H1 (cell line): Measurements from ENCODE around the gene NHEJ1. TPM values are rescaled to one million over a fixed set of nuclear protein-coding genes. Genes with fewer than 3 reads are reported as not detected.

Source experiments
- CTCF ChIA-PET: fragments of 300-600 bp; sonication (Branson Sonifier 250); formaldehyde crosslinking; loops from one replicate; lab custom pipeline; 2021; ENCODE audit not compliant: partially characterized antibody; lab: Charles Lee
- POLR2A ChIA-PET: fragments of 300-600 bp; sonication (Branson Sonifier 250); formaldehyde crosslinking; loops from one replicate; lab custom pipeline; 2021; ENCODE audit warnings: inconsistent platforms; ENCODE audit not compliant: partially characterized antibody; lab: Charles Lee
- DNase-seq, 2 experiments: peaks; one replicate each; pipeline versions ENCODE4 v3.0.0 to v3.0.0-alpha.2; 2010 to 2022; ENCODE audit warnings: low spot score in 2 of 2, low read depth in 1 of 2, mixed read lengths in 1 of 2
- FAIRE-seq: peaks from 2 replicates; lab custom pipeline; 2011; peaks lifted over from hg19 to GRCh38; lab: Jason Lieb, UNC
- H2AFZ ChIP-seq: 2 replicates; pipeline ENCODE4 v1.8.1; 2012; ENCODE audit warnings: low read length, inconsistent platforms
- H2AK5ac ChIP-seq: 2 replicates; pipeline ENCODE4 v1.6.1; 2013; ENCODE audit warnings: low read depth, low read length
- H2BK120ac ChIP-seq: replicated peaks from 2 replicates; pipeline ENCODE3; 2013; ENCODE audit warnings: low read depth, low read length, inconsistent platforms
- H2BK12ac ChIP-seq: 2 replicates; pipeline ENCODE4 v1.6.1; 2013; ENCODE audit warnings: low read depth, low read length
- H2BK15ac ChIP-seq: 2 replicates; pipeline ENCODE4 v1.6.1; 2013; ENCODE audit warnings: low read length
- H2BK20ac ChIP-seq: 2 replicates; pipeline ENCODE4 v1.6.1; 2013; ENCODE audit warnings: low read length
- H2BK5ac ChIP-seq: 2 replicates; pipeline ENCODE4 v1.6.1; 2013; ENCODE audit warnings: low read depth, low read length
- H3K14ac ChIP-seq: 2 replicates; pipeline ENCODE4 v1.6.1; 2013; ENCODE audit warnings: inconsistent platforms; ENCODE audit not compliant: insufficient read length
- H3K18ac ChIP-seq: 2 replicates; pipeline ENCODE4 v1.6.1; 2013; ENCODE audit warnings: low read length; ENCODE audit errors: extremely low read depth
- H3K23ac ChIP-seq: 2 replicates; pipeline ENCODE4 v1.6.1; 2013; ENCODE audit warnings: inconsistent platforms; ENCODE audit not compliant: insufficient read length
- H3K23me2 ChIP-seq: 2 replicates; pipeline ENCODE4 v1.6.1; 2013; ENCODE audit warnings: low read depth, low read length
- H3K27ac ChIP-seq: 2 replicates; pipeline ENCODE4 v1.6.1; 2011; ENCODE audit warnings: low read depth, low read length, inconsistent platforms
- H3K27me3 ChIP-seq, 4 experiments: replicated peaks in 1 of 4; 1 replicate in 1 of 4; 2 replicates in 3 of 4; pipeline versions ENCODE4 v1.6.1 to v1.8.1; 2011 to 2013; ENCODE audit warnings: low read length in 3 of 4, mild to moderate bottlenecking in 3 of 4, inconsistent platforms in 2 of 4, mixed read lengths in 2 of 4, moderate library complexity in 1 of 4; ENCODE audit not compliant: control insufficient read depth in 3 of 4, insufficient read depth in 3 of 4; ENCODE audit errors: extremely low read depth in 1 of 4
- H3K36me3 ChIP-seq, 4 experiments: 2 replicates each; pipeline versions ENCODE4 v1.6.1 to v1.8.1; 2011 to 2013; ENCODE audit warnings: mild to moderate bottlenecking in 4 of 4, low read length in 3 of 4, moderate library complexity in 2 of 4, control low read depth in 1 of 4, inconsistent platforms in 1 of 4; ENCODE audit not compliant: insufficient read depth in 4 of 4, control insufficient read depth in 2 of 4
- H3K4ac ChIP-seq: replicated peaks from 2 replicates; pipeline ENCODE3; 2013; ENCODE audit warnings: low read length, low read depth, mixed read lengths, inconsistent platforms; ENCODE audit not compliant: insufficient read length
- H3K4me1 ChIP-seq, 4 experiments: replicated peaks in 1 of 4; 1 replicate in 1 of 4; 2 replicates in 3 of 4; pipeline versions ENCODE4 v1.6.1 to v1.8.1; 2011 to 2013; ENCODE audit warnings: low read length in 3 of 4, inconsistent platforms in 2 of 4, mixed read lengths in 1 of 4; ENCODE audit not compliant: insufficient read depth in 4 of 4, control insufficient read depth in 3 of 4
- H3K4me2 ChIP-seq, 2 experiments: 2 replicates each; pipeline versions ENCODE4 v1.6.1 to v1.8.1; 2011 to 2013; ENCODE audit warnings: low read depth in 2 of 2, low read length in 2 of 2, control low read depth in 1 of 2, inconsistent platforms in 1 of 2, mild to moderate bottlenecking in 1 of 2; ENCODE audit not compliant: insufficient read depth in 1 of 2
- H3K4me3 ChIP-seq, 4 experiments: fragments of 200-600, 300-600 bp in 1 of 4; sonication (generic), shearing (Covaris generic), sonication (Bioruptor Twin) in 1 of 4; 2 replicates each; pipeline versions ENCODE4 v1.5.1 to v1.8.1; 2011 to 2016; ENCODE audit warnings: low read length in 4 of 4, low read depth in 3 of 4, control low read depth in 2 of 4, inconsistent platforms in 2 of 4, mild to moderate bottlenecking in 2 of 4, mixed read lengths in 1 of 4, moderate library complexity in 1 of 4; ENCODE audit not compliant: insufficient read depth in 2 of 4; ENCODE audit errors: extremely low read depth in 1 of 4
- H3K56ac ChIP-seq: replicated peaks from 2 replicates; pipeline ENCODE3; 2013; ENCODE audit warnings: low read depth, mild to moderate bottlenecking, mixed read lengths, low read length, inconsistent platforms; ENCODE audit not compliant: insufficient read length
- H3K79me1 ChIP-seq: 2 replicates; pipeline ENCODE4 v1.6.1; 2013; ENCODE audit warnings: low read depth, low read length, control low read depth
- H3K79me2 ChIP-seq, 2 experiments: 2 replicates each; pipeline versions ENCODE4 v1.6.1 to v1.8.1; 2012 to 2013; ENCODE audit warnings: low read length in 2 of 2, mild to moderate bottlenecking in 2 of 2, inconsistent platforms in 1 of 2; ENCODE audit not compliant: insufficient read depth in 2 of 2, control insufficient read depth in 1 of 2
- H3K9ac ChIP-seq, 4 experiments: replicated peaks in 1 of 4; 1 replicate in 1 of 4; 2 replicates in 3 of 4; pipeline versions ENCODE4 v1.6.1 to v1.8.1; 2011 to 2013; ENCODE audit warnings: low read depth in 3 of 4, low read length in 3 of 4, control low read depth in 2 of 4, mild to moderate bottlenecking in 2 of 4, moderate library complexity in 2 of 4, inconsistent platforms in 1 of 4; ENCODE audit errors: extremely low read depth in 1 of 4
- H3K9me3 ChIP-seq, 2 experiments: 2 replicates each; pipeline versions ENCODE4 v1.6.1 to v1.8.1; 2012 to 2013; ENCODE audit warnings: mild to moderate bottlenecking in 2 of 2, moderate library complexity in 2 of 2, control low read depth in 1 of 2, inconsistent platforms in 1 of 2, low read depth in 1 of 2, low read length in 1 of 2, mixed read lengths in 1 of 2; ENCODE audit not compliant: insufficient read depth in 2 of 2
- H4K20me1 ChIP-seq, 2 experiments: replicated peaks in 1 of 2; 2 replicates each; pipeline versions ENCODE3 to v1.8.1; 2011 to 2013; ENCODE audit warnings: inconsistent platforms in 2 of 2, low read length in 2 of 2, mild to moderate bottlenecking in 1 of 2; ENCODE audit not compliant: insufficient read depth in 2 of 2, control insufficient read depth in 1 of 2
- H4K5ac ChIP-seq: 2 replicates; pipeline ENCODE4 v1.6.1; 2013; ENCODE audit warnings: low read length, low read depth, mixed read lengths, inconsistent platforms; ENCODE audit not compliant: insufficient read length
- H4K8ac ChIP-seq: 2 replicates; pipeline ENCODE4 v1.8.0; 2013; ENCODE audit warnings: mild to moderate bottlenecking, moderate library complexity, low read length, inconsistent platforms; ENCODE audit not compliant: insufficient read depth; ENCODE audit errors: extremely low read depth
- H4K91ac ChIP-seq: replicated peaks from 2 replicates; pipeline ENCODE3; 2013; ENCODE audit warnings: low read length, mixed read lengths, inconsistent platforms; ENCODE audit not compliant: insufficient read length
- BCL11A ChIP-seq, 2 experiments: IDR thresholded peaks; one replicate each; pipeline ENCODE4 v1.6.1; 2011; ENCODE audit warnings: low read depth in 2 of 2, low read length in 2 of 2, mild to moderate bottlenecking in 2 of 2
- CBX5 ChIP-seq: fragments of 300-800, 300-1000 bp; sonication (generic); IDR thresholded peaks from 2 replicates; pipeline ENCODE4 v1.7.1; 2016; ENCODE audit warnings: antibody characterized with exemption, low read length, low read depth
- CEBPB ChIP-seq: IDR thresholded peaks from 2 replicates; pipeline ENCODE4 v1.6.1; 2012; ENCODE audit warnings: low read depth, low read length
- E2F6 ChIP-seq: IDR thresholded peaks from 2 replicates; pipeline ENCODE4 v1.6.1; 2012; ENCODE audit warnings: inconsistent platforms
- EP300 ChIP-seq, 2 experiments: IDR thresholded peaks; 1 replicate in 1 of 2; 2 replicates in 1 of 2; pipeline ENCODE4 v1.6.1; 2011 to 2012; ENCODE audit warnings: low read depth in 2 of 2, low read length in 2 of 2, mild to moderate bottlenecking in 2 of 2, borderline replicate concordance in 1 of 2, inconsistent platforms in 1 of 2, moderate library complexity in 1 of 2
- GTF2F1 ChIP-seq: IDR thresholded peaks from 2 replicates; pipeline ENCODE4 v1.6.1; 2012; ENCODE audit warnings: low read depth, low read length, improper control_type of control experiment, borderline replicate concordance
- HDAC6 ChIP-seq: IDR thresholded peaks from one replicate; pipeline ENCODE4 v1.7.1; 2012; ENCODE audit warnings: low read depth, mild to moderate bottlenecking, inconsistent platforms, low read length, moderate library complexity
- JUN ChIP-seq: IDR thresholded peaks from 2 replicates; pipeline ENCODE4 v1.6.1; 2011; ENCODE audit warnings: low read depth, mild to moderate bottlenecking, improper control_type of control experiment, low read length
- JUND ChIP-seq: IDR thresholded peaks from 2 replicates; pipeline ENCODE4 v1.6.1; 2011; ENCODE audit warnings: mild to moderate bottlenecking, improper control_type of control experiment, low read length
- POLR2A ChIP-seq, 2 experiments: IDR thresholded peaks; 1 replicate in 1 of 2; 2 replicates in 1 of 2; pipeline ENCODE4 v1.6.1; 2011; ENCODE audit warnings: low read depth in 2 of 2, low read length in 2 of 2, mild to moderate bottlenecking in 2 of 2; ENCODE audit errors: control extremely low read depth in 1 of 2
- RBBP5 ChIP-seq: IDR thresholded peaks from 2 replicates; pipeline ENCODE4 v1.7.1; 2012; ENCODE audit warnings: low read depth, mild to moderate bottlenecking, inconsistent platforms, low read length, moderate library complexity, borderline replicate concordance
- SUZ12 ChIP-seq: fragments of 200-600 bp; sonication (generic); IDR thresholded peaks from 2 replicates; pipeline ENCODE4 v1.6.1; 2012; ENCODE audit warnings: mild to moderate bottlenecking, inconsistent platforms, low read length, moderate library complexity, mixed read lengths
- TAF1 ChIP-seq: IDR thresholded peaks from 2 replicates; pipeline ENCODE4 v1.6.1; 2011; ENCODE audit warnings: mild to moderate bottlenecking, low read depth, low read length
- TBP ChIP-seq: IDR thresholded peaks from 2 replicates; pipeline ENCODE4 v1.6.1; 2011; ENCODE audit warnings: low read depth, low read length, improper control_type of control experiment
- WGBS, 2 experiments: shearing (Covaris generic) in 1 of 2; methylation state at CpG; one replicate each; pipeline versions ENCODE4 v1.1.6 to v1.1.7; 2013 to 2015; ENCODE audit warnings: low lambda C conversion rate in 2 of 2, mixed read lengths in 2 of 2, inconsistent platforms in 1 of 2, low coverage in 1 of 2, missing lambda C conversion rate in 1 of 2; ENCODE audit not compliant: insufficient replicate concordance in 2 of 2, insufficient coverage in 1 of 2, insufficient read length in 1 of 2; ENCODE audit errors: extremely low coverage in 1 of 2, missing lambda C conversion rate in 1 of 2; 5-methylcytosine and 5-hydroxymethylcytosine counted together
- polyA plus RNA-seq, 7 experiments: library from polyadenylated mRNA; depleted of rRNA in 3 of 7; stranded (reverse) in 5 of 7; unstranded in 2 of 7; fragments of >200 nt in 5 of 7; fragments of 200-250 nt in 2 of 7; gene quantifications; 1 replicate in 5 of 7; 2 replicates in 1 of 7; 4 replicates in 1 of 7; pipeline versions ENCODE4 v1.2.1 to v1.2.3, GENCODE V29; 2011 to 2013; ENCODE audit warnings: missing spikeins in 2 of 7, mixed read lengths in 2 of 7
- total RNA-seq: library from RNA; stranded (reverse); fragmentation: NEBNext Ultra II Directional; extraction: Animal tissue kit (Norgen Biotek cat#: 25700); gene quantifications from 2 replicates; pipeline ENCODE4 v1.2.1, GENCODE V29; 2021

NHEJ1 gene
- total and polyA plus RNA-seq, 2 of the 8 experiments (the other 6 are each of a cell fraction or from before 2014, with no cell fraction given): 22.7 to 24.1 TPM

GRCh38 chr2:219087848-219088247 is 72.8 kb downstream of the NHEJ1 start:
- WGBS, 2 experiments: 83% methylated on average over 1 of the region's 1 CpG; no CpG with 5 or more reads in 1 of the 2 experiments
- Histone ChIP-seq H3K23me2 (no peaks in the 10 kb centered on the region), H2AK5ac (no peak overlapping the region), H3K79me2 (no peaks in the 10 kb centered on the region), H4K20me1 (peaks cover 0 to 2% of the 10 kb centered on the region in 2 experiments), H3K4me2 (no peak overlapping the region), H2BK5ac (no peak overlapping the region), H3K18ac (no peak overlapping the region), H3K56ac (no peak overlapping the region), H3K4me3 (no peak overlapping the region), H3K9me3 (no peaks in the 10 kb centered on the region), H4K8ac (no peak overlapping the region), H3K36me3 (no peaks in the 10 kb centered on the region), H3K4ac (no peak overlapping the region), H4K91ac (no peak overlapping the region), H2BK12ac (no peak overlapping the region), H3K23ac (no peak overlapping the region), H3K9ac (no peak overlapping the region), H3K27ac (no peak overlapping the region), H3K4me1 (no peaks in the 10 kb centered on the region), H2BK20ac (no peak overlapping the region), H3K14ac (no peak overlapping the region), H2BK120ac (no peak overlapping the region), H4K5ac (no peak overlapping the region), H2BK15ac (no peak overlapping the region), H3K27me3 (no peaks in the 10 kb centered on the region), H2AFZ (no peak overlapping the region), H3K79me1 (no peaks in the 10 kb centered on the region)
- DNase-seq: no peak
- no peak for FAIRE-seq
- ChIA-PET CTCF (interaction anchor here (0.6 to 62.8 kb wide), 8 partner anchors 9 to 266 kb away, joined by 3 to 1777 read pairs (median 9); no protein-coding TSS in a partner anchor), POLR2A (no interaction called here)
- TF ChIP-seq JUN: no peak
- no peak for TF ChIP-seq E2F6
- no peak for TF ChIP-seq EP300 (IDR thresholded peaks at IDR 0.05; ENCODE audit: borderline replicate concordance in 1 of 2, low read depth in 2 of 2, low read length in 2 of 2)
- TF ChIP-seq GTF2F1: no peak
- no peak for TF ChIP-seq JUND
- no peak for TF ChIP-seq TAF1
- no peak for TF ChIP-seq RBBP5
- no peak for TF ChIP-seq CEBPB
- TF ChIP-seq TBP: no peak
- no peak for TF ChIP-seq BCL11A (IDR thresholded peaks at IDR 0.05; ENCODE audit: low read depth in 2 of 2, low read length in 2 of 2)
- TF ChIP-seq POLR2A (IDR thresholded peaks at IDR 0.05; ENCODE audit: control extremely low read depth in 1 of 2, low read depth in 2 of 2, low read length in 2 of 2): no peak
- no peak for TF ChIP-seq HDAC6
- TF ChIP-seq CBX5: no peak
- TF ChIP-seq SUZ12: no peak
